GM19035 (cell line): ENCODE results near the gene TGFBI.

Source experiments
- ATAC-seq: cut with Tn5 transposase; IDR thresholded peaks from one replicate; pipeline ENCODE4 v1.9.1; 2021; ENCODE audit not compliant: unreplicated experiment

TGFBI gene

DNA sequence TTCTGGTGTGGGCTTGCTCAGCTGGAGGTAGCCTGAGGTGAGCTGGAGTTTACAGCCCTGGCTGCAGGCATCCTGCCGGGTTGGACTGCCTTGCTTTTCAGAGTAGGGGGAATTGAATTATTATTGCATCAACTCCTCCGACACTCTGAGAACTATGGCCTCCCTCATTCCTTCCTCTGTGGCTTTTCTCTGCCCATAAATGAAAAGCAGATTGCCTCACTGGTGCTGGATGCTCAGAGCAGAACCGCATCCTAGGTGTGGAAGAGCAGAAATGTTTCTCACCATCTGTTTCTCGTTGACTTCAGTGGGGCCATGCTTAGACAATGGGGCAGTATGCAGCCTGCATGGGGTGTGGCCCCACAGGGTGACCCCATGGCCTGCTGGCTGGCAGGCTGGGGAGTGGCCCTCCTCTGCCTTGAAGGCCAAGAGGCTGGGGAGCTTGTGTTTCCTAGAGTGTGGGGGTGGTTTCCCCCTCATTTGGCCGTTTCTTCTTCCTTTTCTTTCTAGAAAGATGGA, 27.3 kb upstream of the TGFBI start:
- ATAC-seq = no peak

DNA sequence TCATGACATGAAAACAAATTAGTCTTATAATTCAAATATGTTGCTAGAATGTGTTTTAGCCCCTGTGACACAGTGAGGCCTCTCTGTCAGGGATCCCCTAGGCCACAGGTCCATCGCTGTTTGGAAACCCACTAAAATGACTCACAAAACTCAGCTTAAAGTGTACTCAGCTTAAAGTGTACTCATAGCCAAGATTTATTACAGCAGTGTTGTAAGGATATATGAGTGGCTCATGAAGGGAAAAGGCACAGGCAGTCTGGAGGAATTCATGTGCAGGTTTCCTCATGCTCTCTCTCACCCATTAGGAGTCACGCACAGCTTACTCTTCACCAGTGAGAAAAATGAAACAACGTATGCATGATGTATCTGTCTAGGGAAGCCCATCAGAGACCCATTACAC, 24.4 kb upstream of the TGFBI start:
- no peak for ATAC-seq

DNA sequence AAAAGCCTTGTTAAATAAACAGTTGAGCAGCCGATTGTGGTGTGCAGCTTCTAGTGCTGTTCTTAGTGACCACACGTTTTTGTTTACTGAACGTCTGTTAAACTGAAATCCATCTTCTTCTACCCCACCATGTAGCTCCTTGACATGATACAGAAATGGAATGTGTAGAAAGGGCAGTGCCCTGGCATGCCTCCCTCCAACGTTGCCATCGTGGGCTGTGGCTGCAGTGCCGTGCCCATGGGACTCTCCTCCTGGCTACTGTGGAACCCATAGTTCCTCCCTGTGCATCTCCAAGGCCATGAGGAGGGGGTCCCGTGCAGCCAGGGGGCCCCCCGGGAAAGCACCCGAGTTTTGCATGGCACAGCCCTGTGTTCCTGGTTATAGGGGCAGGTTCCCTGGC, 23.3 kb upstream of the TGFBI start:
- ATAC-seq = no peak

DNA sequence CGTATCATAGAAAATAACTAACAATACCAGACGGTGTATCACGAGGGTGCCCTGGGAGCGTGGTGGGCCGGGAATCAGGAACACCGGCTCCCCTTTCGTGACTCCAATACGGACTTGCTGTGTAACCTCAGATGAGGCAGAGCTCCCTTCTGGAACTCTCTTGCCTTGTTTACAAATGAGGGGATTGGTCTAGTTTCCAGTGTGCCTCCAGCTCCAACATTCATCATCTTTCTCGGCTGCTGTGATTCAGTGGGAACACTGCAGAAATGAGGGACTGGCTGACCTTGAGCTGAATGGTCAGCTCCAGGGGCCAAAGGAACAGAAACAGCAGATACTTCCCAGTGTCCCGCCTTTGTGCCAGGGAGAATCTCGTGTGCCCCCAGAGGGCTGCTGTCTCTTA, 22.6 kb upstream of the TGFBI start:
- no peak for ATAC-seq

- no peak for ATAC-seq
Observed at GRCh38 chr5:136006761-136007251, 22.0 kb upstream of the TGFBI start.

- no peak for ATAC-seq
Observed at GRCh38 chr5:136007271-136007670, 21.5 kb upstream of the TGFBI start.

DNA sequence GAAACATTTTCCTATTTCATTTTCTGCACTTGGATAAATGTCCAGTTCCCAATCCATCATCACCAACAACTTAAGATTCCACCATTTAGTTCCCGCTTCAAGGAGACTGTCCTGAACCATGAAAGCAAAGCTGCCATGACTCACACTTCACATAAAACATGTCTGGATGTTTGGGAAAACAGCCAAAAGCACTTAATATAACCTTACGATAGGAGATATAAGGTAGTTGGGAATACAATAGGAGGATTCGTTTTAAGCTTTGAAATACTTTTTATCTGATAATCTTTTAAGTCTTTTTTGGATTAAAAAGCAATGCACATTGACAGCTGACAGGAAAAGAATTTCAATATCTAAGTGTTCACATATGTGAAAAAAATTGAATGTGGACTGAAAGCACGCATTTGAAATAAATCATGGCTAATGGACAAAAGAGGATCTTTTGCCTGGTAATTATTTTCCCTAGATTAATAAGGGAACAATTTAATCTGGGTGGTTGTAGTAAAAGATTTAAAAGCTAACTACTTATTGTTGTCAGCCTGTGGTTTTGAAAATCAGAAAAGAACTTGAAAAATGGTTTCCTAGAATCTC, 17.3 kb upstream of the TGFBI start:
- ATAC-seq = no peak

- no peak for ATAC-seq
Observed at GRCh38 chr5:136012041-136012804, 16.6 kb upstream of the TGFBI start.

- no peak for ATAC-seq
Observed at GRCh38 chr5:136013559-136013958, 15.2 kb upstream of the TGFBI start.

DNA sequence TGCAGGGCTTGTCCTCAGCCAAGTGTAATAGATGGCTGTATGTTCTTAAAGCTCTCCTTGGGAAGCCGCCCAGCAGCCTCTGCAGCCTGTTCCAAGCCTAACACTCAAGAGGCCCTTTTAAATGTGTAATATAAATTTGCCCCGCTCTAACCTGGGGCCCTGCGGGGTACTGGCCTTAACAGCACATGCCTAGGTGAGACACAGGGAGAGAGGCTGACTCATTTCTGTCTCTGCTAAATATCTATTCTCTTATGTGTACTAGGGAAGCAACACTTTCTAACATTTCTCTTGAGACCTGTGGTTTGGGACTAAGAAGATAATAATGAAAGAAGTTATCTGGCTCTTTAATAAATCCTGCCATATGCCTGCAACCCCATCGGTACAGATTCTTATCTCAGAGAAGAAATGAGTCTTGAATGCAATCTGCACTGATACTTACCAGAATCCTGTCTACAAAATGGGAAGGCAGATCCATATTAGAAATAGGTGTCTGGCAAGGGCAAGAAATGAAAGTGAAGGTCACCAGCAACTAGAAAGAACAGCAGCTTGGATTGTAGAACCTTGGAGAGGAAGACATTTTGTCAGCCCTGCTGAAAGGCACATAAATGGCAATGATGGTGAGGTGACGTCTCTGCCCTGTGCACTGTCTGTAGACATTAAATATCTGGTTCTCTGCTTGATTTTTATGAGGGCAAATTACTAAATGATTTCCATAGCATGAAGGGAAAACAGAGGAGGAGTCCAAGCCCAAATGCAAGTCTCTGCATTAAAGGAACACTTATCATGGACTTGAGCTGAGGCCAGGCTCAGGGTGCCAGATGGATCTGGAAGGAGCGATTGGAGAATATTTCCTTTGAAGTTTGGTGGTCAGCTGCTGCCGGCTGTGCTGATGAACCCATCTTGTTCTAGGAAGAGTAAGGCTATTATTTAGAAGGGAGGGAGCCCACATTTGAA, 14.5 kb upstream of the TGFBI start:
- peak; percentile 65 for ATAC-seq

GRCh38 chr5:136015003-136015375, 13.8 kb upstream of the TGFBI start:
- ATAC-seq = no peak

- ATAC-seq = no peak
Observed at GRCh38 chr5:136015966-136016650, 12.7 kb upstream of the TGFBI start.

GRCh38 chr5:136016945-136017530, 11.8 kb upstream of the TGFBI start:
- no peak for ATAC-seq

DNA sequence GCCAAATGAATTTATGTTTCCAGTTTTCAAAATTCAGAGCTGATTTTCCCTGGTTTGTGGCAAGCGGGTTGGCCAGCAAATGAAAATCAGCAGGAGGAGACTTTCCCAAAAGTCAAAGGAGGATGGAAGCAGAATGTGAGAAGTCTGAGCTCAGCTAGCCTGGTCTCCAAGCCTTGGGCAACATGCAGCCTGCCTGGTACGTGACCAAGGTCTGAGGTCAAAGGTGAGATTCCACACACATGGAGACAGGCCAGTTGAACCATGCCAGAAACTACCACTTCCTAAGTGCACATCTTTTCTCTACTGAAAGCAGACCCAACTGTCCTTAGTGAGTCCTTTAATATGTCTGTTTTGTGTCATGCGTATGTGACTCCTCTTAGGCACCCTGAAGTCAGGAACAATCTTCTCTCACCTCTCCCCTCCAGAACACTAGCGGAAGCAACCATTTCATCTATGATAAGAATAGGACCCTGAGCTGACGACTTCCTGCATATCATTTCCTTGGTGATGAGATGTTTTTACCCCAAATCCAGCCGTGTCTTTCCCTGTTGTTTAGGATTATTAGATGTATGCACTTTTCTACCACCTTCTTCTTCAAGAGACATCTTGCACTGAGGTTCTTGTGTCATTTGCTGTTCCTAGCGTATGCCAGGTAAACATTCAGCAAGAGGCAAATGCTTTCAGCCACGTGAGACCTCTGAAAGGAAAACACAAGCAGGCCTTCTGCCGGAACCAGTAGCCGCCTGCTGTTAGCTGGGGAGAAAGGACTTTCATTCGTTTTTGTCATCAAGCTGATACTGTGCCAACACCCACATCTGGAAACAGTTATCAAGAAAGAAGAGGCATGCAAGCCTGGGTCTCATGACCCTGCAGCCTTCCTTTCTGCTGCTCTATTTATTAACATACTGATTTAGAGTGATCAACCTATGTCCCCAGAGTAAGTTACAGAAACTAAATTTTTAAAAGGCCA, 9.7 kb upstream of the TGFBI start:
- no peak for ATAC-seq

DNA sequence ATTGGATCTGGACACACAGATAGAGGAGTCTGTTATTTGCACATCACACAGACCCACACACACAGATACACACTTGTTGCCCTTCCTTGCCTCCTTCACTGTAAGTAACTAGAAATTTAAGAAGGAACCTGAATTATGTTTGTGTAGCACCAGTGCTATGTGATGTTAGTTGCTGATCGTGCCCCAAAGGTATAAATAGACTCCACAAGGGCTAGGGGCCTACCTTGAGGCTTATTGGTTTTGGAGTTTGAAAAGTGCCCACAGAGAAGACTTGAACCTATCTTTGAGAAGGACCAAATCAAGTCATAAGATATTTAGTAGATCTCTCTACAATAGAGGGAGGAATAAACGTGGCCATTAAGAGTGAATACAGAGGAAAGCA, 8.8 kb upstream of the TGFBI start:
- no peak for ATAC-seq

DNA sequence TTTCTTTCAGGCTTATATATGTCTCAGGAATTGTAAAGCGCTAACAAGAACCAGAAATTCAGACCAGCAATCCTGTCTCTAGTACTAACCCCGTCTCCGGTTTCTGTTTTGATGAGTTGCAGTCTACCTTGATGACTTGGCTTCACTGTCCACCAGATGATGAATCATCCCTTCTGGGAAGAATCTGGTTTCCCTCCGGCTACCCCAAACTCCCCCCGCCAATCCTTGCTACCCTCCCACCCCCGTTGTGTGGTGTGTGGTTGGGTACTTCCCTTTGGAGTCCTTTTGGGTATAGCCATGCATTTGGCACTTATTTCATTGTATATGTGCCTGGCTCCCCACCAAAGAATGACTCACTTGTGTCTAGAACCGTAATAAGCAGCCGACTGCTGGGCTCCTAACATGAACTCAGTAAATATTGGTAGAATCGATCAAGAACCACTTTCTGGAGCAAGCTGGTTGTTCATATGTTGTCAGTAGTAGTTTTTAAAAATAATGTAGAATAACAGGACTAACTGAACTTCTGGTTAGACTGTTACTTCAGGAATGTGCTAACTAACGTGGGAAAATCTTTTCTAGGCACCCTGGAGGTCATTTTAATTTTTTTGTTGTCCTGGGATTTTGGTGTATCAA, 8.3 kb upstream of the TGFBI start:
- ATAC-seq = no peak

DNA sequence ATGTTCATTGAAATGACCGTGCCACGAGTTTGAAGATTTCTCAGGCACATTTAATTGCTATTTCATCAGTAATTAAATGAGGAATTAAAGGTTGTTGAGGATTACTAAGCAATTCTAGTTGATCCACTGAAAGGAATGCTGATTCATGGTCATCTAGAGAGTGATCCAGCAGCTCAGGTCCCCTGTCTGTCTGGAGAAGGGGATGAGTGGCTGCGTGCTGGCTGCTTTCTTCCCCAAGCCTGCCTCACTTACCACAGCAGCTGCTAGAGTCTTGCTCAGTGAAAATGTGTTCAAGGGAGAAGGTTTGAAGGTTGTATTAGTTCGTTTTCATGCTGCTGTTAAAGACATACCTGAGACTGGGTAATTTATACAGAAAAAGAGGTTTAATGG, 7.8 kb upstream of the TGFBI start:
- no peak for ATAC-seq

DNA sequence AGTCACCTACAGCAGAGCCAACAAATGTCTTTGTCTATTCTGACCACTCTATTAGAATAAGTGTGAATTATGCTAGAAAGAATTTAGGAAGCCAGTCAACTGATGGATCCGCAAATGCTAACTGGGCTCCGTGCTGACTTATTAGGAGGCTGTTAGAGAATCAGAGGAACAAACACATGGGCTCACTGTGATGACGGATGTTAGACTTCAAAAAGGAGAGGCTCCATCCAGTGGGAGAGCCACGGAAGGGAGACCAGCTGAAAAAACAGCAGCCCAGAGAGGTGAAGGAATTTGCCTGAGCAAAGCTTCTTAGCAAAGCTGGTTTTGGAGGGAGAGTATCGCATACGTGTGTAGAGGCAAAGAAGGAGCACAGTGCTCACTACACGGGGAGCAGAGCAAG, 5.8 kb upstream of the TGFBI start:
- ATAC-seq = no peak

- no peak for ATAC-seq
Observed at GRCh38 chr5:136023958-136024541, 4.7 kb upstream of the TGFBI start.
